Heart left ventricle (tissue), 16 donors: ENCODE results near the gene CACNA1C. TPM values are rescaled to one million over a fixed set of nuclear protein-coding genes. Genes with fewer than 3 reads are reported as not detected.

Source experiments
- ATAC-seq, 4 donors: fragments of 200-7000 bp; cut with Tn5 transposase; one replicate each; pipeline ENCODE4 v1.9.1; 2020 to 2022; ENCODE audit warnings: moderate library complexity in 4 of 4, mild to moderate bottlenecking in 3 of 4, moderate number of reproducible peaks in 1 of 4
- DNase-seq, 5 donors: peaks; one replicate each; pipeline ENCODE4 v3.0.0-alpha.2; 2020
- H3K27ac ChIP-seq, 12 donors: fragments of 200-600 bp; sonication (generic) in 4 of 12; one replicate each; pipeline versions ENCODE4 v1.5.0 to v1.8.0; 2016 to 2022; ENCODE audit warnings: mild to moderate bottlenecking in 2 of 12
- H3K27me3 ChIP-seq, 9 donors: fragments of 200-600 bp; sonication (generic) in 2 of 9; one replicate each; pipeline versions ENCODE4 v1.5.1 to v1.8.0; 2016 to 2022; ENCODE audit warnings: mild to moderate bottlenecking in 3 of 9
- H3K36me3 ChIP-seq, 9 donors: fragments of 200-600 bp; sonication (generic) in 2 of 9; one replicate each; pipeline versions ENCODE4 v1.5.0 to v1.8.0; 2018 to 2022; ENCODE audit warnings: mild to moderate bottlenecking in 2 of 9
- H3K4me1 ChIP-seq, 12 donors: fragments of 200-600 bp; sonication (generic) in 4 of 12; one replicate each; pipeline versions ENCODE4 v1.5.0 to v1.8.0; 2016 to 2022; ENCODE audit warnings: mild to moderate bottlenecking in 3 of 12
- H3K4me3 ChIP-seq, 12 donors: fragments of 200-600 bp; sonication (generic) in 4 of 12; one replicate each; pipeline versions ENCODE4 v1.5.0 to v1.8.0; 2017 to 2022; ENCODE audit warnings: mild to moderate bottlenecking in 9 of 12, moderate library complexity in 4 of 12
- H3K9me3 ChIP-seq, 12 donors: fragments of 200-600 bp; sonication (generic) in 4 of 12; one replicate each; pipeline versions ENCODE4 v1.5.0 to v1.8.0; 2016 to 2022; ENCODE audit warnings: mild to moderate bottlenecking in 1 of 12
- CTCF ChIP-seq, 12 donors: fragments of 200-600 bp; sonication (generic) in 4 of 12; IDR thresholded peaks; one replicate each; pipeline versions ENCODE4 v1.5.0 to v1.8.0; 2018 to 2022; ENCODE audit warnings: antibody characterized with exemption in 12 of 12, mild to moderate bottlenecking in 5 of 12
- POLR2A ChIP-seq, 2 donors: fragments of 450-650 bp; IDR thresholded peaks; one replicate each; pipeline ENCODE4 v1.6.1; 2017; ENCODE audit warnings: antibody characterized with exemption in 2 of 2, mild to moderate bottlenecking in 2 of 2, moderate library complexity in 2 of 2
- WGBS, 4 donors: extraction: QIAGEN DNeasy Blood & Tissue Kit in 2 of 4; methylation state at CpG; one replicate each; pipeline versions ENCODE4 v1.1.5 to v1.1.7; 2013 to 2018; 5-methylcytosine and 5-hydroxymethylcytosine counted together
- intact Hi-C, 10 donors: fragments of 100-400 bp; cut with DNase I; formaldehyde crosslinking; loops; one replicate each; pipeline versions ENCODE4 v1.11.1 to v1.14.2; 2022
- polyA plus RNA-seq, 2 donors: library from polyadenylated mRNA; stranded (reverse); fragments of 200-250 nt; gene quantifications; one replicate each; pipeline ENCODE4 v1.2.3, GENCODE V29; 2013
- total RNA-seq, 9 donors: library from RNA; depleted of rRNA in 2 of 9; stranded (reverse); fragments of >200 nt in 2 of 9; fragmentation: NEBNext Ultra II Directional in 3 of 9; extraction: Animal tissue kit (Norgen Biotek cat#: 25700) in 3 of 9; gene quantifications; one replicate each; pipeline versions ENCODE4 v1.1.0 to v1.2.4, GENCODE V29; 2016 to 2023
- donor health status: ischemic (EF 13 %, LVEDD 7.1; RV severe dilation, severe dysfunction).
- donor health status: healthy with polysubstance abuse.
- donor health status: DM: no; HTN: yes; CAD: no.
- donor health status: DM: no; HTN: no; CAD: no.
- donor health status: ischemic (EF 25% LVEDD 6.9; RV normal size, moderate dysfunction).
- donor health status: ischemic (EF 25% LVEDD 5.7; RV mildly dilated, moderate dysfunction).
- donor health status: healthy.
- donor health status: DM: yes; HTN: yes; CAD: no.
- donor health status: ischemic (EF 35%, LVEDD 5.7; RV mildly dilated, moderate dysfunction).
- donor health status: nonischemic (EF 11% LVEDD 7.7; RV severe dilation, severe dysfunction).
- donor health status: DM: yes; HTN: yes; CAD: no.
- donor health status: PGD.
- donor health status: ischemic (EF 29% LVEDD 5.4; RV normal size, mild dysfunction).
- donor health status: nonischemic (EF 23%, LVEDD 6.1; RV moderate dilation, normal function).

Gene CACNA1C
- total and polyA plus RNA-seq, 11 donors = 41.9 to 196 (median 164) TPM

- Histone ChIP-seq H3K4me1 (peaks cover 0 to 50% (median 19%) of the 10 kb centered on the region in 12 donors), H3K9me3 (no peaks in the 10 kb centered on the region), H3K4me3 (peak overlapping the region in 11 of 12 donors; percentile 34 to 92 (median 49)), H3K36me3 (peaks cover 0 to 31% (median 0%) of the 10 kb centered on the region in 9 donors), H3K27ac (peak overlapping the region in 7 of 12 donors; percentile 49 to 92 (median 57)), H3K27me3 (peaks cover 0 to 51% (median 0%) of the 10 kb centered on the region in 9 donors)
- peak in 1 of 4 donors; percentile 1 for ATAC-seq
- whole genome bisulfite sequencing, 4 donors = 7 to 14% (median 10%) methylated on average over 25 to 52 of the region's 52 CpGs
- TF ChIP-seq CTCF (IDR thresholded peaks at IDR 0.05) (peak in 5 of 12 donors; percentile 8 to 20 (median 12)), POLR2A (IDR thresholded peaks at IDR 0.05) (no peak)
- intact Hi-C loops = loop anchor here in 7 of 10 donors (5.0 to 10.0 kb wide), 11 partner anchors 110 to 733 kb away; no protein-coding TSS in a partner anchor
- DNase-seq = no peak
Observed at GRCh38 chr12:2051700-2052621, 826 bp upstream of the CACNA1C start.

DNA sequence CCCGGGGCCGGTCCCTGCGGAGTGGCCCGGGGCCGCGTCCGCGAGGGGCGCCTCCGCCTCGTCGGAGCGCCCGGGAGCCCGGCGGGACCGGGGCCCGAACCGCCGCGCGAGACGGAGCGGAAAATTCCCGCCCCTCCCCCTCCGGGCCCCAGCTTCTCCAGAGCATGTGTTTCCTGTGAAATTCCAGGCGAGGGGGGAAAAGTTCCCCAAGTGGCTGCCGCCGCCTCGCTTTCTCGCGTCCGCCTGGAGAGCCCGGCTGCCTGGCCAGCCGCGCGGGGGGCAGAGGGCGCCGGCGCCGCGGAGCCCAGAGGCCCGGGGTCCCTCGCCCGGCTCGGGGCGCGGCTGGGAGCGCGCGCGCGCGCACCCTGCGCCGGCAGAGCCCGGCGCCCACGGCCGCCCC, 904 bp downstream of the CACNA1C start:
- ATAC-seq (peak in 1 of 4 donors; percentile 8), DNase-seq (peak in 2 of 5 donors; percentile 52 to 56)
- peaks cover 0 to 26% (median 0%) of the 10 kb centered on the region in 9 donors for H3K36me3 ChIP-seq
- peak overlapping the region; percentile 55 to 92 (median 68) for H3K4me3 ChIP-seq
- intact Hi-C loops = loop anchor here in 7 of 10 donors (1.0 to 10.0 kb wide), 12 partner anchors 109 to 731 kb away; no protein-coding TSS in a partner anchor
- TF ChIP-seq POLR2A (IDR thresholded peaks at IDR 0.05) = no peak
- TF ChIP-seq CTCF (IDR thresholded peaks at IDR 0.05) = no peak
- peaks cover 0 to 67% (median 24%) of the 10 kb centered on the region in 12 donors for H3K4me1 ChIP-seq
- H3K9me3 ChIP-seq = no peaks in the 10 kb centered on the region
- WGBS, 4 donors = 2 to 16% (median 7%) methylated on average over 23 to 60 of the region's 60 CpGs
- peak overlapping the region; percentile 54 to 93 (median 88) for H3K27ac ChIP-seq
- H3K27me3 ChIP-seq = peaks cover 0 to 52% (median 0%) of the 10 kb centered on the region in 9 donors

GRCh38 chr12:2054091-2055018, 1.6 kb downstream of the CACNA1C start:
- H3K4me1 ChIP-seq = peaks cover 0 to 73% (median 24%) of the 10 kb centered on the region in 12 donors
- ATAC-seq (peak in 1 of 4 donors; percentile 16), DNase-seq (no peak)
- H3K27ac ChIP-seq = peak overlapping the region in 10 of 12 donors; percentile 50 to 93 (median 89)
- 14 to 36% (median 22%) methylated on average over 14 to 40 of the region's 40 CpGs for WGBS, 4 donors
- peak overlapping the region in 11 of 12 donors; percentile 55 to 92 (median 69) for H3K4me3 ChIP-seq
- TF ChIP-seq POLR2A (IDR thresholded peaks at IDR 0.05) = no peak
- TF ChIP-seq CTCF (IDR thresholded peaks at IDR 0.05) = no peak
- H3K36me3 ChIP-seq = peaks cover 0 to 20% (median 0%) of the 10 kb centered on the region in 9 donors
- H3K9me3 ChIP-seq = no peaks in the 10 kb centered on the region
- peaks cover 0 to 52% (median 0%) of the 10 kb centered on the region in 9 donors for H3K27me3 ChIP-seq
- intact Hi-C loops = loop anchor here in 9 of 10 donors (1.0 to 10.0 kb wide), 13 partner anchors 108 to 730 kb away; no protein-coding TSS in a partner anchor
